ENCODE data around the gene CACNB2. TPM values are rescaled to one million over a fixed set of nuclear protein-coding genes. Genes with fewer than 3 reads are reported as not detected.

CACNB2 gene
- total RNA-seq, 1 experiment from 2014 or later: not detected

DNA sequence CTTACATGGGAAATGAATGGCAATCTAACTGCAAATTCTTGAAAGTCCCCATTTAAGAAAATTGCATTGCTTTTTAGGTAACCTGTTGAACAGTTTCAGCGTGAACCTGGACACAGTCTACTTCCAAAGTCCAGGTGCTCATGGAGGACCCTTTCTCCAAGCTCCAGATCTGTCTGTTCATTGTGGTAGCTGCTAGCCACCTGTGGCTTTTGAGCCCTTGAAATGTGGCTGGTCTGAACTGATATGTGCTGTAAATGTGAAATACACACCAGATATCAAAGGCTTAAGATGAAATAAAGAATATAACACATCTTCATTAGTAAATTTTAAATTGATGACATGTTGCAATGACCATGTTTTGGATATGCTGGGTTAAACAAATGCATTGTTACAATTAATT, 4.2 kb downstream of the CACNB2 start:
- ATAC-seq: no peak
- Histone ChIP-seq H3K27ac (ENCODE audit: low read length) (no peak overlapping the region), H3K4me1 (ENCODE audit: control insufficient read depth, insufficient read depth, low read length) (no peaks in the 10 kb centered on the region), H3K27me3 (ENCODE audit: control insufficient read depth, insufficient read depth, low read length) (no peaks in the 10 kb centered on the region), H3K9me3 (ENCODE audit: control insufficient read depth, insufficient read depth, low read depth, low read length) (no peaks in the 10 kb centered on the region), H3K4me3 (ENCODE audit: low read depth in 2 of 2, low read length in 2 of 2) (no peak overlapping the region), H3K36me3 (ENCODE audit: control insufficient read depth, insufficient read depth, low read length) (no peaks in the 10 kb centered on the region)
- CTCF ChIA-PET: no interaction called here
- no peak for DNase-seq (ENCODE audit: low read depth, low spot score)
- in situ Hi-C loops (cut with HindIII; ENCODE audit: low pct_unique_long_range_greater_than_20kb, low sequenced_read_pairs) (no loop called here), intact Hi-C loops (cut with micrococcal nuclease; ENCODE audit: unreplicated experiment) (no loop called here)
- POLR2A ChIA-PET: no interaction called here
- BruUV-seq (replicated peaks): no TSS peak
- TF ChIP-seq, protein P1, sequence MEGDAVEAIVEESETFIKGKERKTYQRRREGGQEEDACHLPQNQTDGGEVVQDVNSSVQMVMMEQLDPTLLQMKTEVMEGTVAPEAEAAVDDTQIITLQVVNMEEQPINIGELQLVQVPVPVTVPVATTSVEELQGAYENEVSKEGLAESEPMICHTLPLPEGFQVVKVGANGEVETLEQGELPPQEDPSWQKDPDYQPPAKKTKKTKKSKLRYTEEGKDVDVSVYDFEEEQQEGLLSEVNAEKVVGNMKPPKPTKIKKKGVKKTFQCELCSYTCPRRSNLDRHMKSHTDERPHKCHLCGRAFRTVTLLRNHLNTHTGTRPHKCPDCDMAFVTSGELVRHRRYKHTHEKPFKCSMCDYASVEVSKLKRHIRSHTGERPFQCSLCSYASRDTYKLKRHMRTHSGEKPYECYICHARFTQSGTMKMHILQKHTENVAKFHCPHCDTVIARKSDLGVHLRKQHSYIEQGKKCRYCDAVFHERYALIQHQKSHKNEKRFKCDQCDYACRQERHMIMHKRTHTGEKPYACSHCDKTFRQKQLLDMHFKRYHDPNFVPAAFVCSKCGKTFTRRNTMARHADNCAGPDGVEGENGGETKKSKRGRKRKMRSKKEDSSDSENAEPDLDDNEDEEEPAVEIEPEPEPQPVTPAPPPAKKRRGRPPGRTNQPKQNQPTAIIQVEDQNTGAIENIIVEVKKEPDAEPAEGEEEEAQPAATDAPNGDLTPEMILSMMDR (IDR thresholded peaks at IDR 0.05): no peak
- no peak for TF ChIP-seq SIN3A (IDR thresholded peaks at IDR 0.05; ENCODE audit: borderline replicate concordance, insufficient read depth, low read depth, low read length)
- no peak for TF ChIP-seq POLR2AphosphoS5 (IDR thresholded peaks at IDR 0.05; ENCODE audit: low read depth, low read length)
- TF ChIP-seq TCF7L2 (IDR thresholded peaks at IDR 0.05; ENCODE audit: low read depth, low read length): no peak
- TF ChIP-seq, protein P2, sequence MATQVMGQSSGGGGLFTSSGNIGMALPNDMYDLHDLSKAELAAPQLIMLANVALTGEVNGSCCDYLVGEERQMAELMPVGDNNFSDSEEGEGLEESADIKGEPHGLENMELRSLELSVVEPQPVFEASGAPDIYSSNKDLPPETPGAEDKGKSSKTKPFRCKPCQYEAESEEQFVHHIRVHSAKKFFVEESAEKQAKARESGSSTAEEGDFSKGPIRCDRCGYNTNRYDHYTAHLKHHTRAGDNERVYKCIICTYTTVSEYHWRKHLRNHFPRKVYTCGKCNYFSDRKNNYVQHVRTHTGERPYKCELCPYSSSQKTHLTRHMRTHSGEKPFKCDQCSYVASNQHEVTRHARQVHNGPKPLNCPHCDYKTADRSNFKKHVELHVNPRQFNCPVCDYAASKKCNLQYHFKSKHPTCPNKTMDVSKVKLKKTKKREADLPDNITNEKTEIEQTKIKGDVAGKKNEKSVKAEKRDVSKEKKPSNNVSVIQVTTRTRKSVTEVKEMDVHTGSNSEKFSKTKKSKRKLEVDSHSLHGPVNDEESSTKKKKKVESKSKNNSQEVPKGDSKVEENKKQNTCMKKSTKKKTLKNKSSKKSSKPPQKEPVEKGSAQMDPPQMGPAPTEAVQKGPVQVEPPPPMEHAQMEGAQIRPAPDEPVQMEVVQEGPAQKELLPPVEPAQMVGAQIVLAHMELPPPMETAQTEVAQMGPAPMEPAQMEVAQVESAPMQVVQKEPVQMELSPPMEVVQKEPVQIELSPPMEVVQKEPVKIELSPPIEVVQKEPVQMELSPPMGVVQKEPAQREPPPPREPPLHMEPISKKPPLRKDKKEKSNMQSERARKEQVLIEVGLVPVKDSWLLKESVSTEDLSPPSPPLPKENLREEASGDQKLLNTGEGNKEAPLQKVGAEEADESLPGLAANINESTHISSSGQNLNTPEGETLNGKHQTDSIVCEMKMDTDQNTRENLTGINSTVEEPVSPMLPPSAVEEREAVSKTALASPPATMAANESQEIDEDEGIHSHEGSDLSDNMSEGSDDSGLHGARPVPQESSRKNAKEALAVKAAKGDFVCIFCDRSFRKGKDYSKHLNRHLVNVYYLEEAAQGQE (IDR thresholded peaks at IDR 0.05; ENCODE audit: insufficient read depth in 1 of 2, low read depth in 2 of 2, low read length in 1 of 2): no peak

DNA sequence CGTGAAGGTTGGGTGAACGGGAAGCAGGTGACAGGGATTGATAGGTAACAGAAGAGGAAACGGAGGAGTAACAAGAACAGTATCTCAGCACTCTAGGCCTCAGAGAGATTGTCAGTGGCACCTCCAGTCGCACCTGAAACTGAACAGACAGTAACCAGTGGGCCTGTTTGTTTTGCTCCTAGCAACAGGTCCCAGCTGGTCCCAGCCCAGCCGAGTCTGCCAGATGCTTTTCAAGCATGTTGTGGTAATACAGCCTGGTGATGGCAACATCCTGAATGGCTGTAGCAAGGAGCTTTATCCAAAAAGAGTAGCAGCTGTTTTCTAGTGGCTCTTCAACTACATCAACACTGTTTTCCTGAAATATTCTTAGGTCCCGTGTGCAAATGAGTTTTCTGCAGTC, 4.7 kb downstream of the CACNB2 start:
- in situ Hi-C loops (cut with HindIII; ENCODE audit: low pct_unique_long_range_greater_than_20kb, low sequenced_read_pairs): no loop called here
- no TSS peak for BruUV-seq (replicated peaks)
- Histone ChIP-seq H3K27ac (ENCODE audit: low read length) (no peak overlapping the region), H3K9me3 (ENCODE audit: control insufficient read depth, insufficient read depth, low read depth, low read length) (no peaks in the 10 kb centered on the region), H3K27me3 (ENCODE audit: control insufficient read depth, insufficient read depth, low read length) (no peaks in the 10 kb centered on the region), H3K4me3 (ENCODE audit: low read depth in 2 of 2, low read length in 2 of 2) (no peak overlapping the region), H3K4me1 (ENCODE audit: control insufficient read depth, insufficient read depth, low read length) (no peaks in the 10 kb centered on the region), H3K36me3 (ENCODE audit: control insufficient read depth, insufficient read depth, low read length) (no peaks in the 10 kb centered on the region)
- DNase-seq (ENCODE audit: low read depth, low spot score) (no peak), ATAC-seq (no peak)
- TF ChIP-seq, protein P1 (IDR thresholded peaks at IDR 0.05): no peak
- TF ChIP-seq TCF7L2 (IDR thresholded peaks at IDR 0.05; ENCODE audit: low read depth, low read length): no peak
- TF ChIP-seq SIN3A (IDR thresholded peaks at IDR 0.05; ENCODE audit: borderline replicate concordance, insufficient read depth, low read depth, low read length): no peak
- no peak for TF ChIP-seq POLR2AphosphoS5 (IDR thresholded peaks at IDR 0.05; ENCODE audit: low read depth, low read length)
- TF ChIP-seq, protein P2 (IDR thresholded peaks at IDR 0.05; ENCODE audit: insufficient read depth in 1 of 2, low read depth in 2 of 2, low read length in 1 of 2): no peak
- ChIA-PET CTCF (no interaction called here), POLR2A (no interaction called here)
- intact Hi-C loops (cut with micrococcal nuclease; ENCODE audit: unreplicated experiment): no loop called here

Data from Panc1 (cell line).